Lung (tissue), 12 donors: ENCODE data around the gene CYBA. TPM values are rescaled to one million over a fixed set of nuclear protein-coding genes. Genes with fewer than 3 reads are reported as not detected.

Source experiments
- ATAC-seq: fragments of 200-7000 bp; cut with Tn5 transposase; one replicate; pipeline ENCODE4 v1.9.1; 2020; ENCODE audit warnings: moderate number of reproducible peaks; ENCODE audit not compliant: insufficient read depth, low FRiP score
- DNase-seq, 3 donors: peaks; one replicate each; pipeline ENCODE4 v3.0.0-alpha.2; 2013 to 2017
- H3K27ac ChIP-seq, 2 donors: one replicate each; pipeline ENCODE4 v1.5.1; 2013; ENCODE audit warnings: mild to moderate bottlenecking in 2 of 2, moderate library complexity in 2 of 2, control low read depth in 1 of 2, inconsistent platforms in 1 of 2, low read depth in 1 of 2, low read length in 1 of 2
- H3K27me3 ChIP-seq, 3 donors: one replicate each; pipeline ENCODE4 v1.5.1; 2013; ENCODE audit warnings: low read length in 2 of 3; ENCODE audit not compliant: control insufficient read depth in 3 of 3, insufficient read depth in 3 of 3
- H3K36me3 ChIP-seq, 4 donors: one replicate each; pipeline ENCODE4 v1.5.1; 2013; ENCODE audit warnings: low read length in 4 of 4, mild to moderate bottlenecking in 1 of 4, moderate library complexity in 1 of 4; ENCODE audit not compliant: control insufficient read depth in 4 of 4, insufficient read depth in 4 of 4
- H3K4me1 ChIP-seq, 5 donors: one replicate each; pipeline ENCODE4 v1.5.1; 2013; ENCODE audit warnings: low read length in 5 of 5, mild to moderate bottlenecking in 2 of 5, moderate library complexity in 1 of 5; ENCODE audit not compliant: control insufficient read depth in 5 of 5, insufficient read depth in 5 of 5
- H3K4me3 ChIP-seq: one replicate; pipeline ENCODE4 v1.5.1; 2013; ENCODE audit warnings: mild to moderate bottlenecking, control low read depth, moderate library complexity
- H3K9ac ChIP-seq, 2 donors: one replicate each; pipeline ENCODE4 v1.5.1; 2013; ENCODE audit warnings: low read length in 2 of 2, control low read depth in 1 of 2; ENCODE audit not compliant: insufficient read depth in 1 of 2
- H3K9me3 ChIP-seq, 4 donors: one replicate each; pipeline ENCODE4 v1.5.1; 2013; ENCODE audit warnings: low read length in 3 of 4, mild to moderate bottlenecking in 1 of 4, moderate library complexity in 1 of 4; ENCODE audit not compliant: control insufficient read depth in 4 of 4, insufficient read depth in 3 of 4
- CTCF ChIP-seq: IDR thresholded peaks from 2 replicates; pipeline ENCODE4 v1.5.1; 2012; ENCODE audit warnings: mild to moderate bottlenecking; ENCODE audit errors: control extremely low read depth, extremely low read depth
- WGBS, 2 donors: extraction: QIAGEN DNeasy Blood & Tissue Kit; methylation state at CpG; one replicate each; pipeline ENCODE4 v1.1.7; 2013; 5-methylcytosine and 5-hydroxymethylcytosine counted together
- polyA plus RNA-seq, 2 donors: library from polyadenylated mRNA; stranded (reverse); fragments of 200-250 nt; gene quantifications; one replicate each; pipeline ENCODE4 v1.2.1, GENCODE V29; 2013
- total RNA-seq, 2 donors: library from RNA; depleted of rRNA in 1 of 2; stranded (reverse); fragments of >200 nt in 1 of 2; gene quantifications; one replicate each; pipeline ENCODE4 v1.2.1, GENCODE V29; 2014 to 2021
- donor health status: control.
- donor health status: control.
- donor health status: Bipolar disorder and iron deficiency.
- donor health status: healthy.
- donor health status: DM: yes; HTN: yes; CAD: no.

CYBA gene
- total and polyA plus RNA-seq, 4 donors = 113 to 879 (median 349) TPM

- DNase-seq (no peak), ATAC-seq (no peak)
- H3K4me1 ChIP-seq = peaks cover 0 to 3% (median 0%) of the 10 kb centered on the region in 5 donors
- H3K27me3 ChIP-seq = no peaks in the 10 kb centered on the region
- TF ChIP-seq CTCF = no peak
- H3K36me3 ChIP-seq = peaks cover 8 to 40% (median 15%) of the 10 kb centered on the region in 4 donors
- H3K9ac ChIP-seq = no peak overlapping the region
- H3K9me3 ChIP-seq = no peaks in the 10 kb centered on the region
- 88 to 90% methylated on average over 20 of the region's 20 CpGs for WGBS, 2 donors
- no peak overlapping the region for H3K27ac ChIP-seq
- no peak overlapping the region for H3K4me3 ChIP-seq
Measured at GRCh38 chr16:88618182-88618955, 32.5 kb downstream of the CYBA start.

GRCh38 chr16:88617268-88618031, 33.4 kb downstream of the CYBA start:
- no peak for ATAC-seq
- 90 to 93% methylated on average over 20 of the region's 20 CpGs for WGBS, 2 donors
- Histone ChIP-seq H3K9ac (no peak overlapping the region), H3K27ac (no peak overlapping the region), H3K4me1 (peaks cover 0 to 3% (median 0%) of the 10 kb centered on the region in 5 donors), H3K4me3 (no peak overlapping the region), H3K9me3 (no peaks in the 10 kb centered on the region), H3K27me3 (no peaks in the 10 kb centered on the region), H3K36me3 (peaks cover 0 to 34% (median 9%) of the 10 kb centered on the region in 4 donors)
- no peak for TF ChIP-seq CTCF
- no peak for DNase-seq

GRCh38 chr16:88616736-88617135, 34.1 kb downstream of the CYBA start:
- DNase-seq = no peak
- Histone ChIP-seq H3K4me3 (no peak overlapping the region), H3K4me1 (peaks cover 0 to 3% (median 0%) of the 10 kb centered on the region in 5 donors), H3K36me3 (peaks cover 2 to 31% (median 4%) of the 10 kb centered on the region in 4 donors), H3K9ac (no peak overlapping the region), H3K9me3 (no peaks in the 10 kb centered on the region), H3K27ac (no peak overlapping the region), H3K27me3 (no peaks in the 10 kb centered on the region)
- WGBS, 2 donors = 82 to 95% methylated on average over 12 of the region's 12 CpGs
- no peak for TF ChIP-seq CTCF
- no peak for ATAC-seq
